ENCODE measurements around the gene XAGE3. TPM values are rescaled to one million over a fixed set of nuclear protein-coding genes. Genes with fewer than 3 reads are reported as not detected.
"Not testable (repeated sequence)": the region's sequence is repeated elsewhere in the genome, so short reads cannot be mapped to it uniquely, and the experiment has no call there.

Gene XAGE3
- polyA plus RNA-seq, 1 experiment = not detected

DNA sequence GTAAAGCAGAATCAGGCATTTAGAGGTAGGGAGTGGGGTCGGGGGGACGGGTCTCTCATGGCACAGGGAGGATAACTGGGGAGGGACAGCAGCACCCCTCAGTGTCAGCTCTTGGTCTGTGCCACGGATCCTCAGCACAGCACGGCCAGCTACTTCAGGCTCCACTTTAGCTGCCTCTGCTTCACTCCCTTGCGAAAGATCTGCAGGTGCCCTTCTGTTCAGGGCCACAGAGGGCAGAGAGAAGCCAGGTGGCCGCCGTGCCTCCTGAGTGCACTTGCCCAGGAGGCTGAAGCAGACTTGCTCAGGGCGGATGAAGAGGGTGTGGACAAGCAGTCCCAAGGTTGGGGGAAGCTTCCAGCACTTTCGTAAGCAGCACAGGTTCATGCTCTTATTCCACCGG, 19.6 kb upstream of the XAGE3 start:
- DNase-seq (ENCODE audit: low read depth); POLR2A ChIA-PET; H3K36me3 ChIP-seq (ENCODE audit: control insufficient read depth, insufficient read depth, low read length); H3K27me3 ChIP-seq (ENCODE audit: control insufficient read depth, insufficient read depth, low read length); H3K4me3 ChIP-seq (ENCODE audit: low read depth, low read length); CTCF ChIA-PET: not testable (repeated sequence)

- POLR2A ChIA-PET; CTCF ChIA-PET; H3K27me3 ChIP-seq (ENCODE audit: control insufficient read depth, insufficient read depth, low read length); DNase-seq (ENCODE audit: low read depth); H3K4me3 ChIP-seq (ENCODE audit: low read depth, low read length); H3K36me3 ChIP-seq (ENCODE audit: control insufficient read depth, insufficient read depth, low read length): not testable (repeated sequence)
These were observed 8.5 kb upstream of the XAGE3 start for GRCh38 chrX:52876386-52876785.

DNA sequence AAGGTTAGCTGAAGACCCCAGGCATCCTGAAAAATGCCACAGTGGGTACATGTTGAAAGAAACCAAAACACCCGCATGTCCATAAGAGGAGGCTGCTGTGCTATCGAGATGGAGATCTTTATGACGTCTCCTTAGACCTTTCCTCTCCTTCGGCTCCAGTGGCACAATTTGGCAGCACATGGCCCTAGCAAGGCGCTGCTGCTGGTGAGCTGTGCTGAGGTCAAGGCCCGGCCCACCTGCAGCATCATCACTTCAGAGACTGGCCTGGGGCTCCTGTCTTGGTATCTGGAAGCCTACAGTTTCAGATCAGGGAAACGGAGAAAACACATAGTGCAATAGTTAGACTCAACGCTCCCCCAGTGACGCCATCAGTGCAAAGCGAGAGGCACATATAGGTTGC, 7.6 kb upstream of the XAGE3 start:
- CTCF ChIA-PET; DNase-seq (ENCODE audit: low read depth); H3K36me3 ChIP-seq (ENCODE audit: control insufficient read depth, insufficient read depth, low read length); H3K27me3 ChIP-seq (ENCODE audit: control insufficient read depth, insufficient read depth, low read length); H3K4me3 ChIP-seq (ENCODE audit: low read depth, low read length); POLR2A ChIA-PET: not testable (repeated sequence)

- no peak for TF ChIP-seq CTCF (IDR thresholded peaks at IDR 0.05; ENCODE audit: insufficient read depth, low read depth, low read length)
- H3K4me3 ChIP-seq (ENCODE audit: low read depth, low read length) = no peak overlapping the region
- no peak for DNase-seq (ENCODE audit: low read depth)
- ChIA-PET POLR2A (no interaction called here), CTCF (no interaction called here)
- H3K27me3 ChIP-seq (ENCODE audit: control insufficient read depth, insufficient read depth, low read length) = no peaks in the 10 kb centered on the region
- no peaks in the 10 kb centered on the region for H3K36me3 ChIP-seq (ENCODE audit: control insufficient read depth, insufficient read depth, low read length)
These were observed 6.8 kb upstream of the XAGE3 start for GRCh38 chrX:52874661-52875060.

- DNase-seq (ENCODE audit: low read depth); H3K27me3 ChIP-seq (ENCODE audit: control insufficient read depth, insufficient read depth, low read length); CTCF ChIA-PET; H3K36me3 ChIP-seq (ENCODE audit: control insufficient read depth, insufficient read depth, low read length); POLR2A ChIA-PET; H3K4me3 ChIP-seq (ENCODE audit: low read depth, low read length): not testable (repeated sequence)
These were observed 5.9 kb upstream of the XAGE3 start for GRCh38 chrX:52873825-52874224.

- Histone ChIP-seq H3K36me3 (ENCODE audit: control insufficient read depth, insufficient read depth, low read length) (no peaks in the 10 kb centered on the region), H3K4me3 (ENCODE audit: low read depth, low read length) (no peak overlapping the region), H3K27me3 (ENCODE audit: control insufficient read depth, insufficient read depth, low read length) (no peaks in the 10 kb centered on the region)
- TF ChIP-seq CTCF (IDR thresholded peaks at IDR 0.05; ENCODE audit: insufficient read depth, low read depth, low read length) = no peak
- ChIA-PET CTCF (no interaction called here), POLR2A (no interaction called here)
- DNase-seq (ENCODE audit: low read depth) = no peak
These were observed 2.2 kb upstream of the XAGE3 start for GRCh38 chrX:52870046-52870445.

DNA sequence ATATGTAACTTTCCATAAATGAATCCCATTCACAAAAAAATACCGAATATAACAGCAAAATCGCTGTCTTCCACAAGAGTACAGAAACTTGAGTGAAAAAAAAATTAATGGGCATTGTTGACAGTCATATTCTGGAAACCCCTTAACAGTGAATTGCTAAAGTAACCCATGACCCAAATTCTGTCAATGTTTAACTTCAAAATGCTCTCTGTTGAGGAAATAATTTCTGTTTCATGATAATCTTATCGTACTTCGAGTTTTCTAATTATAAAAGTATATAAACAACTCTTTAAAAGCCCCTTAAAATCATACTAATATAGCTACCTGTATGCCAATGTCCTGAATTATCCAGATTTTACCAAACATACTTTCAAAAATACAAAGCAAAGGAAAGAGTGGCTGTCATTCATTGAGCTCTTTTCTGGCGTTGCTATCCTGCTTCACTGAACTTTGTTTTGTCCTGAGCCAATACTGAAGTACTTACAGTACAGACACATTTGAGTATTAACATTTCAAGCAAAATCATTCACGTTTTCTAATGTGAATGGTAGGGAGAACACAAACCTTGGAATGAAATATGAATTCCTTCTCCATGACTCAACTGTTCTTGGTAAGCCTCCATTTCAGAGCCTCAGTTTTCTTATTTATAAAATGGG, 2.4 kb downstream of the XAGE3 start:
- ChIA-PET POLR2A (no interaction called here), CTCF (no interaction called here)
- Histone ChIP-seq H3K36me3 (ENCODE audit: control insufficient read depth, insufficient read depth, low read length) (no peaks in the 10 kb centered on the region), H3K27me3 (ENCODE audit: control insufficient read depth, insufficient read depth, low read length) (no peaks in the 10 kb centered on the region), H3K4me3 (ENCODE audit: low read depth, low read length) (no peak overlapping the region)
- DNase-seq (ENCODE audit: low read depth) = no peak
- TF ChIP-seq CTCF (IDR thresholded peaks at IDR 0.05; ENCODE audit: insufficient read depth, low read depth, low read length) = no peak

GRCh38 chrX:52856991-52857525, 10.8 kb downstream of the XAGE3 start:
- H3K27me3 ChIP-seq (ENCODE audit: control insufficient read depth, insufficient read depth, low read length); H3K36me3 ChIP-seq (ENCODE audit: control insufficient read depth, insufficient read depth, low read length); CTCF ChIA-PET; H3K4me3 ChIP-seq (ENCODE audit: low read depth, low read length); POLR2A ChIA-PET; DNase-seq (ENCODE audit: low read depth): not testable (repeated sequence)

Measured in BJ (cell line).